VCaP (cell line): ENCODE measurements around the gene COPS4.

Experiments
- H3K27ac ChIP-seq: fragments of 450-650 bp; 2 replicates; pipeline ENCODE4 v1.5.1; 2017
- TF ChIP-seq, protein P1 (sequence below): fragments of 450-650 bp; conservative IDR thresholded peaks from 2 replicates; pipeline ENCODE4 v1.5.1; 2017; ENCODE audit warnings: mild to moderate bottlenecking, moderate library complexity

COPS4 gene

DNA sequence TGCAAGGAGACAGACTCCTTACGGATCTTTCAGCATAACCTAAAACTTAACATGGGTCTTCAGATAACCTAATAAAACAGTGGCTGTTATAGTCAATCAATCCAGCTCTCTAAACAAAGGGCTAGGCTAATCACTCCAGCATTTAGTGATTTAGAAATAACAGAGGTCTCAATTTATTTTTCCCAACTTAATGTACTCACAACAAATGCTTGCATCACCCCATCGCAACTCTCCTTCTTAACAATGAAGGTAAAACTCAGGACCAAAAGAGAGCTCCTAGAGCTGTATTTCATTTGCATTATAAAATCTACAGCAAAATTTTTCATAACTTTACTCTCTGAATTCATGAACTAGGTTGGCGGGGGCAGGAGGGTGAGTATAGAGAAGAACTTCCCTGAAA, 25.5 kb upstream of the COPS4 start:
- TF ChIP-seq, protein P1, sequence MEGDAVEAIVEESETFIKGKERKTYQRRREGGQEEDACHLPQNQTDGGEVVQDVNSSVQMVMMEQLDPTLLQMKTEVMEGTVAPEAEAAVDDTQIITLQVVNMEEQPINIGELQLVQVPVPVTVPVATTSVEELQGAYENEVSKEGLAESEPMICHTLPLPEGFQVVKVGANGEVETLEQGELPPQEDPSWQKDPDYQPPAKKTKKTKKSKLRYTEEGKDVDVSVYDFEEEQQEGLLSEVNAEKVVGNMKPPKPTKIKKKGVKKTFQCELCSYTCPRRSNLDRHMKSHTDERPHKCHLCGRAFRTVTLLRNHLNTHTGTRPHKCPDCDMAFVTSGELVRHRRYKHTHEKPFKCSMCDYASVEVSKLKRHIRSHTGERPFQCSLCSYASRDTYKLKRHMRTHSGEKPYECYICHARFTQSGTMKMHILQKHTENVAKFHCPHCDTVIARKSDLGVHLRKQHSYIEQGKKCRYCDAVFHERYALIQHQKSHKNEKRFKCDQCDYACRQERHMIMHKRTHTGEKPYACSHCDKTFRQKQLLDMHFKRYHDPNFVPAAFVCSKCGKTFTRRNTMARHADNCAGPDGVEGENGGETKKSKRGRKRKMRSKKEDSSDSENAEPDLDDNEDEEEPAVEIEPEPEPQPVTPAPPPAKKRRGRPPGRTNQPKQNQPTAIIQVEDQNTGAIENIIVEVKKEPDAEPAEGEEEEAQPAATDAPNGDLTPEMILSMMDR: no peak

DNA sequence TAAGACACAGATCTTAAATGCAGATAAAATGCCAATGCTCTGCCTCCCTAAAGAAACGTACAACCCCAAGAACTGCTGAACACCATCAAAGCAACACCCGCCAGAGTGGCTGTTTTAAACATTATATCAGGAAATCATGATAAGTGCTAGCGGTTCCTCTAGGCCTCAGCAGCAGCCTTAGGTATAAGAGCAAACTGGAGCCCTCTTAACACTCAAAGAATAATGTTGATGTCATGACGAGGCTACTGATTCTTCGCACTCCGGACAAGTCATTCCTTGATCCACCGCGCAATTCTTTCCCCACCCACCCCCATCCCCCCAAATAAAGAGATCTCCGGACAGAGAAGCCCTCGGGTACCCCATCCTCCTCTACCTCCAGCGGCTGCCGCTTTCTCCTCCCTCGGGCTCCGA, 24.9 kb upstream of the COPS4 start:
- TF ChIP-seq, protein P1: no peak
- H3K27ac ChIP-seq: peak overlapping the region; percentile 97

More for the DNA sequence above, 25.5 kb upstream of the COPS4 start:
- H3K27ac ChIP-seq: peak overlapping the region; percentile 97

DNA sequence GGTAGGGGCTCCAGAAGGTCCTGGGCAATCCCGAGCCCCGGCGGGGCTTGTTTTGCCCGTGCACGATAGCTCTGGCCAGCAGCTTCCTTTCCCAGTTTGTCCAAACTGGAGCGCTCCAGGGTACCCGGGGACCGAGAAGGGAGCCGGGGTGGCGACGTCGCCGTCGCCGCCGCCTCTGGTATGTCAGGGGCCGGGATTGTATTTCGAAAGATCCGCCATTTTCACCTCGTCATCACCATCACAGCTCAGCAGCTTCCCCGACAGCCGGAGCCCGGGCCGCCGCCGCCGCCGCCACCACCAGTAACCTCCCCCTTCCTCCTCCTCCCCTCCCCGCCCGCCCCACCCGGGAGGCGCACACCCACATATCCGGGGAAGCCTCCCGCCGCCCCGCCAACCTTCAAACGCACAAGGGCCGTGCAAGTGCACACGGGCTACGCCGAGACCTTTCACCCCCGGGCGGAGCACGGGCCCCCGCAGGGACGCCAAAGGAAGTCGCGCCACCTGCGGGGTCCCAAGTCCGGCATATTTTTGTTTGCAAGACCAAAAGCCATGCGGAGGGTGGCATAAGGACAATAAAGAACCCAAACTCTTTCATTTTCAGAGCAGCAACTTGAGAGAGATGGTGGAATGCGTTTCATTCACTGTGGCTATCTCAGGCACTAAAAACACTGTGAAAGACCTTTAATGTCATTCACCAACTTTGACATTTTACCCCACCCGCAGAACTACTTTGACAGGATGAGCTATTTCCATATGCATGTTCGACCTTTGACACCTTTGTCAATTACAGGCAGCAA, 24.3 kb upstream of the COPS4 start, which contains the start of gene LIN54:
TSS of gene LIN54 (minus strand) at position 302 of the 797 bp plus-strand sequence. CDS start 25,979 bp downstream, outside the sequence.
- peak within 1 kb of the TSS; percentile 97 for H3K27ac ChIP-seq
- TF ChIP-seq, protein P1: no peak

DNA sequence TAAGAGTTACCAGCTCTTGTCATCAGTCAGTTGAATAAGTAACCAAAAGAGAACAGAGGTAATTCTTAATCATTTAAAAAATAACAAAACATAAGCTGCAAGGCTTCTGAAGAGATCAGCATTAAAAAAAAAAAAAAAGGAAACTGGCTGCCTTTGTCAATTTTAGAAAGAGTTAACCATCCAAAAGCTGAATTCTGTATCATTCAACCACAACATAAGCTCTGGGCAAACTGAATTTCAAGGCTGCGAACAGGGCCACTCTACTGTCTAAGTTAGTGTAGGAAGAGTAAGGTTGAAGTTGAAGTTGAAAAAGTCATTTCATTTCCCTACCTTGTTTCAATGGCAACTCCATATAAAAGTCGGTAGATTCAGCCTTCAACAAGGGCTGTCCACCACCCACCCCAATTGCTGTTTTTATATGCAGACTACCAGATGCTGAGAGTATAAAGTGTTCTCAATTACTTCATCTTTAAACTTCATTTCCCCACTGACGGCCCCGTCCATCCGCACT, 23.2 kb upstream of the COPS4 start:
- TF ChIP-seq, protein P1: no peak
- peak overlapping the region; percentile 97 for H3K27ac ChIP-seq

DNA sequence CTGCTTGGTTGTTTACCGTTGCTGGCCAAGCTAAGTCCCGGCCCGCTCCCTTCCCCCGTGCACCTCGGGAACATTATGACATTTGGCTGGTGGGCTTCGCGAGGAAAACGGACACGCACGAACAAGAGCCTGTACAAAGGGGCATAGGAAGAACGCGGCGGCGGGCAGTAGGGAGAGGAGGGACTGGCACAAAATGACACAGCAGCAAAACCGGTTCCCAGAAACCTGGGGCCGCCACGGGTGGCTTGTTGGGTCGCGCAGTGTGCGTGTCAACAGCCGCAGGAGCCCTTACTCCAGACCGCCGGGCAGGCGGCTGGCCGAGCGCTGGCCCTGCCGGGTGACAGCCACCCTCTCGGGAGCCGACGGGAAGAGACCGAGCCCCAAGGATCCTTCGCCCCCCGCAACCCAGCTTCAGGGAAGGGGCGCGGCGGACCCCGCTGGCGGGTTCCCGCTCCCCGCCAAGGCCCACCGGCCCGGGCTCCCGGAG, 22.7 kb upstream of the COPS4 start:
- TF ChIP-seq, protein P1: no peak
- H3K27ac ChIP-seq: peak overlapping the region; percentile 97

DNA sequence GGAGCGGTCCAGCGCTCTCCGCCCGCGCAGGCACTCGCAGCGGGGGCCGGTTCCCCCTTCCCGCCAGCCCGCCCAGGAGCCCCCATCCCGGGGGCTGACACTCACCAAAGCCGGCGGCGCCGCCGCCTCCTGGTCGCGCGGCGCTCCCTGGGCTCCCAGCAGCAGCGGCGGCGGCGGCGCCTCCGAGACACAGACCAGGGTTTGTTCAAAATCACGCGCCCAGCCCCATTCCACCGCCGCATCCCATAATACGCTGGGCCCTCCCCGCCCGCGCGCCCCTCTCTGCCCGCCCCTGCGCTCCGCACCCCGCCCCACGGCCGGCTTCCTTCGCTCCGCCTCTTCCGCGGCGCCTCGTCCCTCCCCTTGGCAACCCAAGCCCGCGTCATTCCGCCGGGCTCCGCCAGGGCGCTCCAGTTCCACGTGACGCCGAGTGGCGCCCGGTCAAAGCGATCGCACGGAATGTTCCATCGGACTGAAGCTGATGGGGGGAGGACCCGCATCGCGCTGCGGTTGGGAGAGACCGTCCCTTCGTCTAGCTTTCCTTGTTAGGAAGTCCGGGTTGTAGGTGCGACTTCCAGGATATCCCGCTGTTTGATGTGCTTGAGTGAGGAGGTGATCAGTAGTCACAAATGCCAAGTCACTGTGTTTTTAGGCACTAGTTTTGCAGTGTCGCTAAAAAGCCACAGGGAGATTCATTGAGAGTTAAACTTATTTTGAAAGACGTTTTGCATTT, 22.1 kb upstream of the COPS4 start:
- peak overlapping the region; percentile 97 for H3K27ac ChIP-seq
- TF ChIP-seq, protein P1: peak; percentile 57

DNA sequence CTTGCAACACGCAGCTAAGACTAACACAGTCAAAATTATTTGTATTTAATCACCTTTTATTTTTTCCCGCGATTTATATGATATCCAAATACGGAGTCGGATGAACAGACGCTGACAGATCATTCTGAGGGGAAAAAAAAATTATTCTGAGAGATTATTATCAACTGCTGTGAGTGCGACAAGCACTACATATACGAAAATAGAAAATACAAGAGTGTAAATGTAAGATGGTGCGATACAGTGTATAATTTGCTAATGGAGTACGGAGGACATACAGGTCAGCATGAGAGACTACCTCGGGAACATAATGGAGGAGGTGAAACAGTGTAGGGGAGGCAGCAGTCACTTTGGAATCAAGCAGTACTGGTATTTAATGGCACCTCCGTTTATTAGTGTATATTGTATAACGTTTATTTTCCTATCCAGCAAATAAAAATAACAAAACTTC, 21.5 kb upstream of the COPS4 start:
- TF ChIP-seq, protein P1: no peak
- H3K27ac ChIP-seq: peak overlapping the region; percentile 97
